T-helper 1 cell treated with Interleukin-12 subunit alpha and Interleukin-12 subunit beta and Interleukin-4 antibody, amounts not matched to agents 30 μg/mL and 1 μg/mL, for 36 hours (primary cell): ENCODE measurements around the gene RABGEF1.
A peak's percentile ranks its signal among the peaks of the same experiment; 100 is the strongest.
"Not testable (repeated sequence)": the region's sequence is repeated elsewhere in the genome, so short reads cannot be mapped to it uniquely, and the experiment has no call there.

ENCODE experiments used
- H3K27ac Mint-ChIP-seq: one replicate; pipeline ENCODE4 v1.8.0; 2021; ENCODE audit warnings: mild to moderate bottlenecking, mixed read lengths
- H3K27me3 Mint-ChIP-seq: one replicate; pipeline ENCODE4 v1.8.0; 2021; ENCODE audit warnings: low read depth, mixed read lengths
- H3K36me3 Mint-ChIP-seq: one replicate; pipeline ENCODE4 v1.8.0; 2021; ENCODE audit warnings: low read depth, mixed read lengths
- H3K4me1 Mint-ChIP-seq: one replicate; pipeline ENCODE4 v1.8.0; 2021; ENCODE audit warnings: low read depth, mixed read lengths
- H3K4me3 Mint-ChIP-seq: one replicate; pipeline ENCODE4 v1.8.0; 2021; ENCODE audit warnings: mild to moderate bottlenecking, moderate library complexity, mixed read lengths
- H3K9me3 Mint-ChIP-seq: one replicate; pipeline ENCODE4 v1.8.0; 2021; ENCODE audit warnings: mixed read lengths

RABGEF1 gene

DNA sequence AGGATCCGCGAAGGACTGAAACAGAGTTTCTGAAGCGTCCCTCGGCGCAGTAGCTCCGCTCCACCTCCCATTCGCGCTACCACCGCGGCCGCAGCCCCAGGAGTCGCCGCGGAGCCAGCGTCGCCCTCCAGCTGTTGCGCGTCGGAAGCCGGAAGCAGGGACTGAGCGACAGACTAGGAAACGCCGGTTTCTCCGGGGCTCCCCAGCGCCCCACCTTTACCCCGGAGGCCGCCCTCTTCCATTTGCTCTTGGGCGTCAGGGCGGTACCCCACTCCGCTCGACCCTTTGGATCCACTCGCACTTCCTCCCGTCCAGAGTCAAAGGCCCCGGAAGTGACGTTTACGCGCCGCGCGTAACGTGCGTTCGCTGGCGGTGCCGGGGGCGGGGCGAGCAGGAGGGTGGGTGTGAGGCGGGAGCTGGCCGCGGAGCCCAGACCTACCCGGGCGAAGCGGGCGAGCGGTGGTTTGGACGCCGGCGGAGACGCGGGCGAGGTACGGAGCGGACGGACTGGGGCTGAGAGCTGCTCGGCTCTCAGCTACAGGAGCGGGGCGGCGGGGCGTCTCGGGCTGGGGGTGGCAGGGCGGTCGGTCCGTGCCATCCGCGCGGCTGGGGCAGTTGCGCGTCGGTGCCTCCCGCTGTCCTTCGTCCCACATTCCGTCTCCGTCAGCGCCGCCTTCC, at the start of gene RABGEF1:
TSS of gene RABGEF1 (plus strand) at position 432 of the 678 bp plus-strand sequence. CDS start 31,167 bp downstream, outside the sequence.
- Mint-ChIP-seq H3K36me3 (peaks cover 14% of the 10 kb centered on the region), H3K27me3 (no peaks in the 10 kb centered on the region), H3K9me3 (peaks cover 11% of the 10 kb centered on the region), H3K27ac (peak within 1 kb of the TSS; percentile 92), H3K4me3 (peak within 1 kb of the TSS; percentile 92), H3K4me1 (peaks cover 9% of the 10 kb centered on the region)

DNA sequence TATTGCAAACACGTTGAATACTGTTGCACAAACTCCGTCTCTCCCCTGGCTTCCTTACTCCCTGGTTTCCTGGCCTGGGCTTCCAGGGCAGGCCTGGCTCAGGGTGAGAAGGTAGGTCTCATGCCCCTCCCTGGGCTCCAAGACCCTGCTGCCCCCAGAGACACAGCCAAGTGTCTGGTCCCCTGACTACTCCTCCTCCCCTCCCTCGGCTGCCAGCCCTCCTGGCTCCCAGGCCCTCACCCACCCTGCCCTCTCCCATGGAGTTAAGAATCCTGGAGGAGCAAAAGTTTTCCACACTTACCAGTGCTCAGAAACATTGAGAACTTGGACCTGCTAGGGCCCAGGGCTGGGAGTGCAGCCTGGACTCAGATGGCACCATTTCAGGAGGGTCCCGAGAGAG, 47.2 kb upstream of the RABGEF1 start:
- Mint-ChIP-seq H3K27me3 (no peaks in the 10 kb centered on the region), H3K27ac (no peak overlapping the region), H3K36me3 (peaks cover 2% of the 10 kb centered on the region), H3K4me1 (no peaks in the 10 kb centered on the region), H3K9me3 (peaks cover 2% of the 10 kb centered on the region), H3K4me3 (no peak overlapping the region)

- H3K4me1 Mint-ChIP-seq: no peaks in the 10 kb centered on the region
- no peak overlapping the region for H3K27ac Mint-ChIP-seq
- H3K4me3 Mint-ChIP-seq: no peak overlapping the region
- H3K27me3 Mint-ChIP-seq: no peaks in the 10 kb centered on the region
- no peaks in the 10 kb centered on the region for H3K9me3 Mint-ChIP-seq
- H3K36me3 Mint-ChIP-seq: no peaks in the 10 kb centered on the region
These were observed 46.2 kb upstream of the RABGEF1 start for GRCh38 chr7:66694286-66694685.

DNA sequence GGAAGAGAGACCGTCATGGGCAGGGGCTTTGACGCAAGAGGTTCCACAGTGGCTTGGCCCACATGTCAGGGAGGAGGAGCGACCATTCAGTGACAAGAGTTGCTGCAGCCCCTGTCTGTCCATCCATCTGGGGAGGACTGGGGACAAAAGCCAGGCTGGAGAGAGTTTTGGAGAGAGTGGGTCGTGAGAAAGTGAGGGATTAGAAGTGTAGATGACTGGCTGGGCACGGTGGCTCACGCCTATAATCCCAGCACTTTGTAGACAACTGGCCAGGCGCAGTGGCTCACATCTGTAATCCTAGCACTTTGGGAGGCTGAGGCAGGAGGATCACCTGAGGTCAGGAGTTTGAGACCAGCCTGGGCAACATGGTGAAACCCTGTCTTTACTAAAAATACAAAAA, 45.1 kb upstream of the RABGEF1 start:
- not testable (repeated sequence) for H3K4me3 Mint-ChIP-seq

GRCh38 chr7:66696134-66696533, 44.4 kb upstream of the RABGEF1 start:
- H3K4me1 Mint-ChIP-seq, H3K27me3 Mint-ChIP-seq, H3K27ac Mint-ChIP-seq, H3K36me3 Mint-ChIP-seq, H3K4me3 Mint-ChIP-seq, H3K9me3 Mint-ChIP-seq: not testable (repeated sequence)

More for the DNA sequence above, 45.1 kb upstream of the RABGEF1 start:
- not testable (repeated sequence) for H3K27ac Mint-ChIP-seq, H3K36me3 Mint-ChIP-seq, H3K4me1 Mint-ChIP-seq, H3K27me3 Mint-ChIP-seq, H3K9me3 Mint-ChIP-seq

DNA sequence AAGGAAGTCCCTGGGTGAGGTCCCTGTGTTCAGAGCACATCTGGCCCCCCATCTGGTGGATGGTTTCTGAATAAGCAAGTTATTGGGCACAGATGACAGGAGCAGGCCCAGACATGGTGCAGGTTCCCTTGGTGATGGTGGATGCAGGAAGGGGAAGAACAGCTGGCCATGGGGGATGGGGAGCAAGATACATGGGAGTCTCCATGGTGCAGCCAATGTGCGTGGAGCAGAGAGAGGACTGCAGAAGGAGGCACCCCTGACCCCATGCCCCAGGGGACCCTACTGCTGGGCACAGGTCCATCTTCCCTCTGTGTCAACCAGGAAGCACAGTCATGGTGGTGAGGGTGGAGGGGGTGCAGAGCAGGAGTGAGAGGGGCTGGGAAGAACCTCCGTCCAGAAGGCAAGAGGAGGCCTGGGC, 43.8 kb upstream of the RABGEF1 start:
- no peak overlapping the region for H3K27ac Mint-ChIP-seq
- H3K36me3 Mint-ChIP-seq: no peaks in the 10 kb centered on the region
- no peaks in the 10 kb centered on the region for H3K4me1 Mint-ChIP-seq

DNA sequence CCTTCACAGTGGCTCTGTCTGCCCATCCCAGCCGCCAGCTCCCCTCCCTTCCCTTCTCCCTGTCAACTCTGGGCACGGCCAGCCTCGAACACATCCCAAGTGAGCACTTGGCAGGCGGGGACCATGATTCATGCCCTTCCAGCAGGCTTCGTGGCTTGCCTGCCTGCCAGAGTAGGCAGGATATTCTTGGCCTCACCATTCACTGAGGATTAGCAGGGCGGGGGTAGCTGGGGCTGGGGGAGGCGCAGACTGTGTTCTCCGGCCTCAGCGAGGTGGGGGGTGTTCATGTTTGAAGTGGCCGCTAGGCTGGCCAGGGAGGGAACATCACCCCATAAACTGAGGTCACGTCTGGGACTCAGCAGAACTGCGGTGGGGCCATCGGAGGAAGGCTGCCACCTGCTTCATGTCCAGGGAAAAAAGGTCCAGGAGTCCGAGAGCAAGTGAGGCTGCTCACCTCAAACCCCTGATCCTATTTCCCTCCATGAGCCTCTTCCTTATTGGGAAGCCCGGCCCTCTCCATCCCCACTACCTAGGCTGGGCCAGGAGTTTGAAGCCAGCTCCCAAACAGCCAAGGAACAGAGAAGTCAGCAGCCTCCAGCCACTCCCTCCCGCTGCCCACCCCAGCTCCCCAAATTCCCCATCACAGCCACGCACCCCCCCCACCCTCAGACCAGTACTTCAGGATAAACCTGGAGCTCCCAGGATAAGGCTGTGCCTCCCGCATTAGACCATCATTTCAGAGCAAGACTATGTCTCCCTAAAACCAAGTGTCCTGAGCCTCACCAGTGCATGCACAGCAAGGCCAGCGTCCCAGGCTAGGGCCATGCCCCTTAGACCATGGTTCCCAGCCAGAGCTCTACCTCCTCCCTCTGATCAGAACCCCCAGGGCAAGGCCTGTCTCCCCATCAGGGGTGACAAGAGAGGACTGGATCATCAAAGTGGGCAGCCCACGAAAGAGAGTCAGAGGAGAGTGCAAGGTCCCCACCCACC, 42.8 kb upstream of the RABGEF1 start:
- H3K27ac Mint-ChIP-seq: no peak overlapping the region
- H3K36me3 Mint-ChIP-seq: no peaks in the 10 kb centered on the region
- H3K4me1 Mint-ChIP-seq: no peaks in the 10 kb centered on the region
- H3K27me3 Mint-ChIP-seq: no peaks in the 10 kb centered on the region
- no peak overlapping the region for H3K4me3 Mint-ChIP-seq
- H3K9me3 Mint-ChIP-seq: no peaks in the 10 kb centered on the region

More for the DNA sequence above, 43.8 kb upstream of the RABGEF1 start:
- Mint-ChIP-seq H3K27me3 (no peaks in the 10 kb centered on the region), H3K4me3 (no peak overlapping the region), H3K9me3 (no peaks in the 10 kb centered on the region)

DNA sequence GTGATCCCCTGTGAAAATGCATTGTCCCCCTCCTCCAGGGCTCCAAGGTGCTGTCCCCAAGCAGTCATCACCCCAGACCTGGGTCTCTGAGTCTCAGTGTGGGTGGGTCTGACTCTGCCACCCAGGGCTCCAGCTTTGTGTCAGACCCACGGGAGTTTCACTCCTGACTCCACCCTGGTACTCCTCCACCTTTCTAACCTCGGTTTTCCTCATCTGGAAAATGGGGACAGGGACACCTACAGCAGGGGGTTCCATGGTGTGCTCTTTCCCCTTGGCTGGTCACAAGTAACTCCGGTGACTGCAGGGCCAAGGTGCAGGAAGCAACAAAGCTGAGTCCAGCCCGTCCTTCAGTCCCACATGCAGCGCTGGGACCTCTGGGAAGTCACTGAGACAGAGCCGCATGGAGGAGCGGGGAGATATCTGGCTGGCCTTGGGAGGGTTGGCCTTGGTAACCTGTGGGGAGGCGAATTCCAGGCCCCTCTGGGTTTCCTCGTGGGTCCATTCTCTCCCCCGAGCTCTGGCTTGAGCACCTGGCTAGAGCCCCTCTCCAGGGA, 41.8 kb upstream of the RABGEF1 start:
- Mint-ChIP-seq H3K4me3 (no peak overlapping the region), H3K9me3 (no peaks in the 10 kb centered on the region), H3K27ac (no peak overlapping the region), H3K27me3 (no peaks in the 10 kb centered on the region), H3K4me1 (no peaks in the 10 kb centered on the region), H3K36me3 (no peaks in the 10 kb centered on the region)

DNA sequence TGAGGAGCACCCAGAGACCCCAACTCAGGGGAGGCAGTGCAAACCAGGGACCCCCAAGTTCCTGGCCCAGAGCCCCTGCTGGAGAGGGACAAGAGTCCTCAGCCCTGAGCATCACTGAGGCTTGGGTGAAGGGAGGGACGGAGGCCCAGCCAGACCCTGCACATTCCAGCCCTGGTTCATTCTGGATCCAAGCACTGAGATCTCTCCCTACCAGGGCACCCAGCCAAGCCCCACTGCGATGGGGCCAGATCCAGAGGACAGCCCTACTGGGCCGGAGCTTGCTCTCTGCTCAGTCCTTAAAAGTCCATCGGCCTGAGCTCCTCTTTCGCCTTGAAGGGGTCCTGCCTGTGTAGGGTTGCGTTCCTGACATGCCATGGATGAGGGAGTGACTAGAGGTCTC, 40.5 kb upstream of the RABGEF1 start:
- Mint-ChIP-seq H3K27me3 (no peaks in the 10 kb centered on the region), H3K27ac (no peak overlapping the region), H3K4me1 (no peaks in the 10 kb centered on the region), H3K4me3 (no peak overlapping the region), H3K36me3 (no peaks in the 10 kb centered on the region), H3K9me3 (no peaks in the 10 kb centered on the region)

GRCh38 chr7:66700633-66701131, 39.9 kb upstream of the RABGEF1 start:
- H3K9me3 Mint-ChIP-seq: no peaks in the 10 kb centered on the region
- H3K4me1 Mint-ChIP-seq: no peaks in the 10 kb centered on the region
- peak overlapping the region; percentile 20 for H3K27ac Mint-ChIP-seq
- no peaks in the 10 kb centered on the region for H3K27me3 Mint-ChIP-seq
- H3K4me3 Mint-ChIP-seq: no peak overlapping the region
- no peaks in the 10 kb centered on the region for H3K36me3 Mint-ChIP-seq

- no peaks in the 10 kb centered on the region for H3K27me3 Mint-ChIP-seq
- no peak overlapping the region for H3K4me3 Mint-ChIP-seq
- H3K9me3 Mint-ChIP-seq: peaks cover 6% of the 10 kb centered on the region
- no peaks in the 10 kb centered on the region for H3K4me1 Mint-ChIP-seq
- no peak overlapping the region for H3K27ac Mint-ChIP-seq
- peaks cover 7% of the 10 kb centered on the region for H3K36me3 Mint-ChIP-seq
These were observed 32.7 kb upstream of the RABGEF1 start for GRCh38 chr7:66707825-66708224.

GRCh38 chr7:66710752-66711151, 29.8 kb upstream of the RABGEF1 start:
- peaks cover 26% of the 10 kb centered on the region for H3K36me3 Mint-ChIP-seq
- peaks cover 24% of the 10 kb centered on the region for H3K9me3 Mint-ChIP-seq

GRCh38 chr7:66713687-66714086, 26.8 kb upstream of the RABGEF1 start:
- no peak overlapping the region for H3K4me3 Mint-ChIP-seq
- H3K27me3 Mint-ChIP-seq: no peaks in the 10 kb centered on the region
- no peak overlapping the region for H3K27ac Mint-ChIP-seq
- peaks cover 24% of the 10 kb centered on the region for H3K36me3 Mint-ChIP-seq
- H3K9me3 Mint-ChIP-seq: peaks cover 18% of the 10 kb centered on the region
- H3K4me1 Mint-ChIP-seq: no peaks in the 10 kb centered on the region

More at GRCh38 chr7:66710752-66711151, 29.8 kb upstream of the RABGEF1 start:
- not testable (repeated sequence) for H3K27me3 Mint-ChIP-seq, H3K4me1 Mint-ChIP-seq, H3K4me3 Mint-ChIP-seq, H3K27ac Mint-ChIP-seq

DNA sequence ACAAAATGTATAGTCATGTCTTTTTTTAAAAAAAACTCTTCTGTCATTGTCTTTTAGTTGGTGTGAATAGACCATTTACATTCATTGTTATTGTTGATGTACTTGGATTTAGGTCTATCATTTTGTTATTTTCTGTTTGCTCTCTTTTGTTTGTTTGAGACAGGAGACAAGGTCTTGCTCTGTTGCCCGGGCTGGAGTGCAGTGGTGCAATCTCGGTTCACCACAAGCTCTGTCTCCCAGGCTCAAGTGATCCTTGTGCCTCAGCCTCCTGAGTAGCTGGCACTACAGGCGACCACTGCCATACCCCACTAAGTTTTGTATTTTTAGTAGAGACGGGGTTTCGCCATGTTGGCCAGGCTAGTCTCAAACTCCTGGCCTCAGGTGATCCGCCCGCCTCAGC, 23.9 kb upstream of the RABGEF1 start:
- Mint-ChIP-seq H3K9me3 (peaks cover 18% of the 10 kb centered on the region), H3K36me3 (peaks cover 28% of the 10 kb centered on the region)
- not testable (repeated sequence) for H3K4me1 Mint-ChIP-seq, H3K27ac Mint-ChIP-seq, H3K27me3 Mint-ChIP-seq, H3K4me3 Mint-ChIP-seq
